ENCODE data around the gene CCDC38. TPM values are rescaled to one million over a fixed set of nuclear protein-coding genes. Genes with fewer than 3 reads are reported as not detected.

CCDC38 gene
- polyA plus RNA-seq: not detected in 2 replicates

GRCh38 chr12:95942524-95943329 lies at the start of gene CCDC38:
Gene CCDC38 (minus strand): TSS chr12:95942614. CDS start chr12:95936509, 6,105 bp downstream.

GRCh38 chr12:95943330-95943842 lies 972 bp upstream of the CCDC38 start, which contains the start of gene AMDHD1:
Gene AMDHD1 (plus strand): TSS chr12:95943331. CDS start chr12:95943399, 68 bp downstream.

GRCh38 chr12:95858451-95859343 lies 83.7 kb downstream of the CCDC38 start, which contains the start of gene SNRPF:
Gene SNRPF (plus strand): TSS chr12:95858952. CDS start chr12:95859074, 122 bp downstream.

Other genes starting within 250 kb of the CCDC38 start
- 1.4 and 5.2 TPM in 2 replicates for gene NTN4, start 151.8 kb downstream of the CCDC38 start, polyA plus RNA-seq
- 57.3 and 69.6 TPM in 2 replicates for gene SNRPF, start 83.7 kb downstream of the CCDC38 start, polyA plus RNA-seq
- gene AMDHD1, start 717 bp upstream of the CCDC38 start, polyA plus RNA-seq: 3.9 and 4.2 TPM in 2 replicates
- not detected in 2 replicates for gene HAL, start 53.7 kb upstream of the CCDC38 start, polyA plus RNA-seq
- 45.1 and 54.5 TPM in 2 replicates for gene LTA4H, start 93.0 kb upstream of the CCDC38 start, polyA plus RNA-seq